GM06990 (cell line): ENCODE data around the gene ELAVL2.
"Not testable (repeated sequence)": the region's sequence is repeated elsewhere in the genome, so short reads cannot be mapped to it uniquely, and the experiment has no call there.

Experiments
- DNase-seq: peaks from one replicate; pipeline ENCODE4 v3.0.0-alpha.2; 2011; ENCODE audit not compliant: insufficient read length; ENCODE audit errors: extremely low read depth
- H3K27me3 ChIP-seq: replicated peaks from 2 replicates; pipeline ENCODE4 v1.6.0; 2011; ENCODE audit warnings: low read length; ENCODE audit not compliant: control insufficient read depth, insufficient read depth
- H3K36me3 ChIP-seq: 2 replicates; pipeline ENCODE4 v1.5.1; 2011; ENCODE audit warnings: low read length; ENCODE audit not compliant: control insufficient read depth, insufficient read depth
- H3K4me3 ChIP-seq: replicated peaks from 2 replicates; pipeline ENCODE4 v1.5.1; 2011; ENCODE audit warnings: low read depth, mild to moderate bottlenecking, control low read depth, low read length
- TF ChIP-seq, protein P1 (sequence below): IDR thresholded peaks from 2 replicates; pipeline ENCODE4 v1.5.1; 2011; ENCODE audit warnings: low read length, control low read depth, mild to moderate bottlenecking, inconsistent platforms; ENCODE audit not compliant: insufficient read depth, poor library complexity, severe bottlenecking

ELAVL2 gene

DNA sequence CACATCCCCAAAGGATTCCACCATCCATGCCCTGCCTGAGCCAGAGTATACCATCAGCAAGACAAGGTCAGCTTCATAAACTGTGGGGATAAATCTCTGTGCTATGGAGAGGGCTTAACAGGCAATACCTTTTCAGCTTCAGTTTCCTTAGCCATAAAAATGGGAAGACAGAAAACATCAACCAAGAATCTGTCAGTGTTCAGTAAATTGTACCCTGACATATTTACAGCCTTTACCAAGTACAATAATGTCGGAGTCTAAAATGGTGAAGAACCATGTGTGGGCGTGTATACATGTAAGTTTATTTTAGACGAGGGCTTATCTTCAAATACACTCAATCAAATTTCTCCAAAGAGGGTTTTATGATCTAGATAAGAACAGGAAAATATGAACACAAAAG, 94.7 kb downstream of the ELAVL2 start:
- TF ChIP-seq, protein P1, sequence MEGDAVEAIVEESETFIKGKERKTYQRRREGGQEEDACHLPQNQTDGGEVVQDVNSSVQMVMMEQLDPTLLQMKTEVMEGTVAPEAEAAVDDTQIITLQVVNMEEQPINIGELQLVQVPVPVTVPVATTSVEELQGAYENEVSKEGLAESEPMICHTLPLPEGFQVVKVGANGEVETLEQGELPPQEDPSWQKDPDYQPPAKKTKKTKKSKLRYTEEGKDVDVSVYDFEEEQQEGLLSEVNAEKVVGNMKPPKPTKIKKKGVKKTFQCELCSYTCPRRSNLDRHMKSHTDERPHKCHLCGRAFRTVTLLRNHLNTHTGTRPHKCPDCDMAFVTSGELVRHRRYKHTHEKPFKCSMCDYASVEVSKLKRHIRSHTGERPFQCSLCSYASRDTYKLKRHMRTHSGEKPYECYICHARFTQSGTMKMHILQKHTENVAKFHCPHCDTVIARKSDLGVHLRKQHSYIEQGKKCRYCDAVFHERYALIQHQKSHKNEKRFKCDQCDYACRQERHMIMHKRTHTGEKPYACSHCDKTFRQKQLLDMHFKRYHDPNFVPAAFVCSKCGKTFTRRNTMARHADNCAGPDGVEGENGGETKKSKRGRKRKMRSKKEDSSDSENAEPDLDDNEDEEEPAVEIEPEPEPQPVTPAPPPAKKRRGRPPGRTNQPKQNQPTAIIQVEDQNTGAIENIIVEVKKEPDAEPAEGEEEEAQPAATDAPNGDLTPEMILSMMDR, result no peak
- no peak for DNase-seq
- no peaks in the 10 kb centered on the region for H3K27me3 ChIP-seq
- H3K4me3 ChIP-seq, result no peak overlapping the region
- no peaks in the 10 kb centered on the region for H3K36me3 ChIP-seq

DNA sequence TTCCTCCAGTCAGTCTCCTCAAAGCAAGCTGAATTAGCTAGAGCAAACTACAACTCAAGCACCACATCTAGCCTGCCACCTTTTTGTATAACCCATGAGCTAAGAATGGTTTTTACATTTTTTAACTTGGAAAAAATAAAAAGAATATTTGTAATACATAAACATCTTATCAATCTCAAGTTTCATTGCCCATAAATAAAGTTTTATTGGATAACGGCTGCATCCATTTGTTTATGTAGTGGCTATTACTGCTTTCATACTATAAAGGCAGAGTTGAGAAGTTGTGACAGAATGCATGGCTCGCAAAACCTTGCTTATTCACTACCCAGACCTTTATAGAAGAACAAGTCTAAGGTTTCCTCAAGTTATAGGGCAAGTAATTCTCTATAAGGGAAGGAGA, 95.7 kb downstream of the ELAVL2 start:
- TF ChIP-seq, protein P1, result no peak
- no peak overlapping the region for H3K4me3 ChIP-seq
- no peak for DNase-seq
- no peaks in the 10 kb centered on the region for H3K27me3 ChIP-seq
- no peaks in the 10 kb centered on the region for H3K36me3 ChIP-seq

DNA sequence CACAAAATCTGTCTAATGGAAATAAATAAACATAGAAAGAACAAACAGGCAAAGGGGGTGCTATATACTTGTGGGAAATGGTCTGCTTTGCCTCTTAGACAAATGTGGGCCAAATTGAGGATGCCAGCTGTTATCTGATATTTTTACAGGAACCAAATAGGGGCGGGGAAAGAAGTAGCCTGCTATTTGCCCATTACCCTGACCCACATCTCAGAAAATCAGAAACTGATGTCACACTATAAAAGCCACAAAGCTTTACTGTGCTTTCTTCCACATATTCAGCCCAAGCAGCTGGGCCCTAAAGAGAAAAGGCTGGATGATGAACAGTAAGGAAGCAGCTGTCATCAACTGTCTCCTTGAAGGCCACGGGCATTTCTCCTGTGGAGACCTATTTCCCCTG, 97.3 kb downstream of the ELAVL2 start:
- Histone ChIP-seq H3K36me3 (no peaks in the 10 kb centered on the region), H3K4me3 (no peak overlapping the region), H3K27me3 (no peaks in the 10 kb centered on the region)
- DNase-seq, result no peak
- TF ChIP-seq, protein P1, result no peak

DNA sequence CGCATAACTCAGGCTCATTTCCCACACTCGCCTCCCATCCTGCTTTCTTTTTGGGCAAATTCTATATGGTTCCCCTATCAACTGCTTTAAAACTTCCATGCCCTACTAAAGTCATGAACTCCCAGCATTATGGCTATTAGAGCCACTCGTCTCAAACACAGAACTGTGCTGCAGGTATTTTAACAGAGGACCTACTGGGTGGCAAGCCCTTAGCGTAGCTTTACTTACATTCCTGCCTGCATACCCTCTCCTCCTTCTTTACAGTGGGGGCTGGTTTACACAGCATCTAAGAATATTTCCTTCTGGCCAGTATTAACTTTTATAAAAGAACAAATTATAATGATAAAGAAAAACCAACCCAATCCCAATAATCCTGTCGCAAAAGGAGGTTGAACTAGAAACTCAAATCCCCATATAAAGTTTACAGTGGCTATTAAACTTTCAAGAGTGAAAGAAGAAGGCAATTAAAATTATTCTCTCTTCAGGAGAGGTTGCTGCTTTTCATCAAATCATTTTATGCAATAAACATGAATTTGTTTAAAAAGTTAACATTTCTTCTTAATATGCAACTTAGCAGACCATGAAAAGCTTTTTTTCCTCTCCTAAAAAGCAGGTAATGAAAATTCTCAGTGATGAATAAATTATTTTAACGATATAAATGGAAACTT, 100.6 kb downstream of the ELAVL2 start:
- TF ChIP-seq, protein P1, result no peak
- H3K4me3 ChIP-seq, result no peak overlapping the region
- no peaks in the 10 kb centered on the region for H3K36me3 ChIP-seq
- H3K27me3 ChIP-seq, result no peaks in the 10 kb centered on the region
- DNase-seq, result no peak

DNA sequence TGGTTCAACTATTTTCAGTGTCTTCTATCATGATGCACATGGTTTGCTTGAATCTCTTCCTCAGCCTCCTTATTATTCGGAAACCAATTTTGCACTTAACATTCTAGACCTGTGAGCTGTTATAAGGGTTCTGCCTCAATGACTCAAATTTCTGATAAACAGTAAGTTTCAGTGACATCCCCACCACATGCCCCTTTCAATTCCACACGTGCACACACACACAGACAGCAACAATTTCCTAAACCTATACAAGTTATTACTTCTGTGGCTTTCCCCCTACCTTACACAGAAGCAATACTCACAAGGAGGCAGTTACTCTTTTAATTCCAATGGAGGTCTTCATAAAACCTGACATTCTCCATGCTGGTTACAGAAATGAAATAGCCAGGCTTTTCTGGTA, 102.4 kb downstream of the ELAVL2 start:
- Histone ChIP-seq H3K36me3 (no peaks in the 10 kb centered on the region), H3K27me3 (no peaks in the 10 kb centered on the region), H3K4me3 (no peak overlapping the region)
- TF ChIP-seq, protein P1, result no peak
- DNase-seq, result no peak

DNA sequence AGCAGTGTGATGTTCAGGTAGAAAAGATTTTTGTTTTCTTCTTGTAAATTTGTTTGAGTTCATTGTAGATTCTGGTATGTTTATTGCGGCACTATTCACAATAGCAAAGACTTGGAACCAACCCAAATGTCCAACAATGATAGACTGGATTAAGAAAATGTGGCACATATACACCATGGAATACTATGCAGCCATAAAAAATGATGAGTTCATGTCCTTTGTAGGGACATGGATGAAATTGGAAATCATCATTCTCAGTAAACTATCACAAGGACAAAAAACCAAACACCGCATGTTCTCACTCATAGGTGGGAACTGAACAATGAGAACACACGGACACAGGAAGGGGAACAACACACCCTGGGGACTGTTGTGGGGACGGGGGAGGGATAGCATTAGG, 103.0 kb downstream of the ELAVL2 start:
- H3K36me3 ChIP-seq, DNase-seq, H3K4me3 ChIP-seq, H3K27me3 ChIP-seq: not testable (repeated sequence)
